GM12864 (cell line): ENCODE results near the gene PPP1R14C.
"Not testable (repeated sequence)": the region's sequence is repeated elsewhere in the genome, so short reads cannot be mapped to it uniquely, and the experiment has no call there.

ENCODE experiments used
- DNase-seq: peaks from one replicate; pipeline ENCODE4 v3.0.0-alpha.2; 2011; ENCODE audit warnings: low read depth
- H3K4me3 ChIP-seq: 2 replicates; pipeline ENCODE4 v1.5.1; 2011; ENCODE audit warnings: mild to moderate bottlenecking, low read depth, low read length, control low read depth
- CTCF ChIP-seq: IDR thresholded peaks from 2 replicates; pipeline ENCODE4 v1.5.1; 2011; ENCODE audit warnings: low read depth, mild to moderate bottlenecking, moderate library complexity, low read length, control low read depth, inconsistent platforms; ENCODE audit errors: missing control alignments

Gene PPP1R14C

GRCh38 chr6:150124235-150124634, 18.6 kb upstream of the PPP1R14C start:
- no peak for TF ChIP-seq CTCF
- DNase-seq, result no peak
- H3K4me3 ChIP-seq, result no peak overlapping the region

GRCh38 chr6:150126641-150127291, 16.1 kb upstream of the PPP1R14C start:
- no peak for TF ChIP-seq CTCF
- no peak for DNase-seq
- no peak overlapping the region for H3K4me3 ChIP-seq

GRCh38 chr6:150128425-150128824, 14.4 kb upstream of the PPP1R14C start:
- H3K4me3 ChIP-seq, result no peak overlapping the region
- TF ChIP-seq CTCF, result no peak
- DNase-seq, result no peak

GRCh38 chr6:150129616-150130505, 13.0 kb upstream of the PPP1R14C start:
- no peak for TF ChIP-seq CTCF
- no peak for DNase-seq
- H3K4me3 ChIP-seq, result no peak overlapping the region

- no peak overlapping the region for H3K4me3 ChIP-seq
- no peak for TF ChIP-seq CTCF
- DNase-seq, result no peak
These were observed 9.2 kb upstream of the PPP1R14C start for GRCh38 chr6:150133686-150134085.

- TF ChIP-seq CTCF, result no peak
- no peak overlapping the region for H3K4me3 ChIP-seq
- no peak for DNase-seq
These were observed 8.4 kb upstream of the PPP1R14C start for GRCh38 chr6:150134280-150134920.

- not testable (repeated sequence) for DNase-seq, H3K4me3 ChIP-seq
These were observed 5.1 kb upstream of the PPP1R14C start for GRCh38 chr6:150137711-150138110.
